Panc1 (cell line): ENCODE measurements around the gene GNG4.

Experiments
- SIN3A ChIP-seq: IDR thresholded peaks from 2 replicates; pipeline ENCODE4 v1.6.1; 2012; ENCODE audit warnings: low read depth, mild to moderate bottlenecking, low read length, moderate library complexity, borderline replicate concordance; ENCODE audit not compliant: insufficient read depth
- TF ChIP-seq, protein P1 (sequence below): fragments of 450-650 bp; IDR thresholded peaks from 2 replicates; pipeline ENCODE4 v1.5.1; 2017; ENCODE audit warnings: mild to moderate bottlenecking
- TF ChIP-seq, protein P2 (sequence below), 2 experiments: IDR thresholded peaks; 2 replicates each; pipeline ENCODE4 v1.6.1; 2011 to 2012; ENCODE audit warnings: low read depth in 2 of 2, control low read depth in 1 of 2, low read length in 1 of 2, mild to moderate bottlenecking in 1 of 2, moderate library complexity in 1 of 2; ENCODE audit not compliant: insufficient read depth in 1 of 2

DNA sequence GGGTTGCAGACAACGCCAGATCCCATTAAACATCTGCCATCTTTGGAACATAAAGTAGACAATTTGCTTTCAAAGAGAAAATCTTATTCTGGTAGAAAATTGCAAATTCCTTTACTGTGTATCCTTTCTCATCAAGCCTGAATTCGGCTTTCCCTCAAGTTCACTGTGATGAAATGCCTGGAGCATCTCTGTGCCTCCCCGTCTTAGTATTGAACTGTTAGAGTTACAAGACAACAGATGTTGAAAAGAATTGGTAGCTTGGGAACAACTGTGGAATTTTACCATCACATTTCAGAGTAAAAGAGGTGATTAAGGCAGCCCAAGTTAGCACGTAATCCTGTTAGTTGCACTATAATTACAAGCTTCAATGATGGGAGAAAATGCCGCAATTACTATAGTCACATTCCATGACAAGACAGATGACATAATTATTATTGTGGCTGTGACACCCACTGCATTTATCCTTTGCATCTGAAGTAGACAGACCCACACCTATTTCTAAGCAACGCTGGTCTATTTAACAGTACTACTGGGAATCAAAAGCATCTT is 90.9 kb downstream of the GNG4 start:
- TF ChIP-seq, protein P1, sequence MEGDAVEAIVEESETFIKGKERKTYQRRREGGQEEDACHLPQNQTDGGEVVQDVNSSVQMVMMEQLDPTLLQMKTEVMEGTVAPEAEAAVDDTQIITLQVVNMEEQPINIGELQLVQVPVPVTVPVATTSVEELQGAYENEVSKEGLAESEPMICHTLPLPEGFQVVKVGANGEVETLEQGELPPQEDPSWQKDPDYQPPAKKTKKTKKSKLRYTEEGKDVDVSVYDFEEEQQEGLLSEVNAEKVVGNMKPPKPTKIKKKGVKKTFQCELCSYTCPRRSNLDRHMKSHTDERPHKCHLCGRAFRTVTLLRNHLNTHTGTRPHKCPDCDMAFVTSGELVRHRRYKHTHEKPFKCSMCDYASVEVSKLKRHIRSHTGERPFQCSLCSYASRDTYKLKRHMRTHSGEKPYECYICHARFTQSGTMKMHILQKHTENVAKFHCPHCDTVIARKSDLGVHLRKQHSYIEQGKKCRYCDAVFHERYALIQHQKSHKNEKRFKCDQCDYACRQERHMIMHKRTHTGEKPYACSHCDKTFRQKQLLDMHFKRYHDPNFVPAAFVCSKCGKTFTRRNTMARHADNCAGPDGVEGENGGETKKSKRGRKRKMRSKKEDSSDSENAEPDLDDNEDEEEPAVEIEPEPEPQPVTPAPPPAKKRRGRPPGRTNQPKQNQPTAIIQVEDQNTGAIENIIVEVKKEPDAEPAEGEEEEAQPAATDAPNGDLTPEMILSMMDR = no peak
- TF ChIP-seq SIN3A = no peak
- TF ChIP-seq, protein P2, sequence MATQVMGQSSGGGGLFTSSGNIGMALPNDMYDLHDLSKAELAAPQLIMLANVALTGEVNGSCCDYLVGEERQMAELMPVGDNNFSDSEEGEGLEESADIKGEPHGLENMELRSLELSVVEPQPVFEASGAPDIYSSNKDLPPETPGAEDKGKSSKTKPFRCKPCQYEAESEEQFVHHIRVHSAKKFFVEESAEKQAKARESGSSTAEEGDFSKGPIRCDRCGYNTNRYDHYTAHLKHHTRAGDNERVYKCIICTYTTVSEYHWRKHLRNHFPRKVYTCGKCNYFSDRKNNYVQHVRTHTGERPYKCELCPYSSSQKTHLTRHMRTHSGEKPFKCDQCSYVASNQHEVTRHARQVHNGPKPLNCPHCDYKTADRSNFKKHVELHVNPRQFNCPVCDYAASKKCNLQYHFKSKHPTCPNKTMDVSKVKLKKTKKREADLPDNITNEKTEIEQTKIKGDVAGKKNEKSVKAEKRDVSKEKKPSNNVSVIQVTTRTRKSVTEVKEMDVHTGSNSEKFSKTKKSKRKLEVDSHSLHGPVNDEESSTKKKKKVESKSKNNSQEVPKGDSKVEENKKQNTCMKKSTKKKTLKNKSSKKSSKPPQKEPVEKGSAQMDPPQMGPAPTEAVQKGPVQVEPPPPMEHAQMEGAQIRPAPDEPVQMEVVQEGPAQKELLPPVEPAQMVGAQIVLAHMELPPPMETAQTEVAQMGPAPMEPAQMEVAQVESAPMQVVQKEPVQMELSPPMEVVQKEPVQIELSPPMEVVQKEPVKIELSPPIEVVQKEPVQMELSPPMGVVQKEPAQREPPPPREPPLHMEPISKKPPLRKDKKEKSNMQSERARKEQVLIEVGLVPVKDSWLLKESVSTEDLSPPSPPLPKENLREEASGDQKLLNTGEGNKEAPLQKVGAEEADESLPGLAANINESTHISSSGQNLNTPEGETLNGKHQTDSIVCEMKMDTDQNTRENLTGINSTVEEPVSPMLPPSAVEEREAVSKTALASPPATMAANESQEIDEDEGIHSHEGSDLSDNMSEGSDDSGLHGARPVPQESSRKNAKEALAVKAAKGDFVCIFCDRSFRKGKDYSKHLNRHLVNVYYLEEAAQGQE (IDR thresholded peaks at IDR 0.05; ENCODE audit: insufficient read depth in 1 of 2, low read depth in 2 of 2, low read length in 1 of 2) = no peak
